ENCODE measurements around the gene CEBPG. TPM values are rescaled to one million over a fixed set of nuclear protein-coding genes. Genes with fewer than 3 reads are reported as not detected.

Gene CEBPG
- total and polyA plus RNA-seq, 7 experiments from 2014 or later: 7.8 to 22.4 (median 17.7) TPM

DNA sequence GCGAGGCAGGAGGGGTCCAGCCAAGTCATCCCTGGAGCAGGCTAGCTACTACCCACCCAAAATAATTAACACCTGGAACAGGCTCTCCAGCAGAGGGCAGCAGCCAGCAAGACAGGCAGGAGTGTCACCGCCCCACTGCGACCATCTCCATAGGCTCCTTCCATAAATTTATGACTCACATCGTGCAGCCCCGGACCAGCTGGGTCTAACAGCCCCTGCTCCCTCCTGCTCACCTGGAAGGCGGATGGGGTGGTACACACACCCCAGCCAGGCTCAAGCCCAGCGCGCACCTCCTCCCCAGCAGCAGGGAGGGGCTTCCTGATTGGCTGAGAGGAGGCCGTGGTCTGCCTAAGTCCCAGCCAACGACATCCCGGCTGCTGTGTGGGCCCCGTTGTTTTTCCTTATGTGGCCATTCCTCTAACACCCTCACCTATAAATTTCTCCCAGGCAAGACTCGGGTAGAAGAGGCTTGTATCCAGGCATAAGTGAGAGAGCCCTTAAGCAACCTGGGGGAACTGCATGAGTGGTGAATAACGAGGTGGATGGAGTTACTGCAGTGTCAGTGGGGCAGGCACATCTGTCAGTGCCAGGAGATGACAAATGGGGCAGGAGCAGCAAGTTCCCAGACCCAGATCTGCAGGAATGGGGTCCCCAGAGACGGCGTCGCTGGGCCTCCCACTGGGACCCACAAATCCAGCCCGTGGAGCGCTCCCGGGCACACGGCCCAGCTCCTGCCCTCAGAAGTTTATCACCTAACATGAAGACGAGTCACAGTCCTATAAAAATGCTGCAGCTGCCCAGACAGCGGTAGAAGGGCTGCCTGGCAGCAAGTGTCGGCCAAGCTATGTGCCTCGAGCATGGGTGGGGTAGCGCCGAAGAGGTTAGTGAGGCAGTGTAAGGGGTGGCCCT lies 43.1 kb downstream of the CEBPG start:
- intact Hi-C loops (cut with micrococcal nuclease): loop anchor here (5.0 kb wide), 2 partner anchors 106 to 356 kb away; partner anchors contain the start of gene PEPD (in 1 of the 2)
- peak overlapping the region in 3 of 9 donors; percentile 8 to 38 (median 36) for H3K27ac Mint-ChIP-seq
- Histone ChIP-seq H3K36me3 (ENCODE audit: control insufficient read depth in 2 of 3, insufficient read depth in 3 of 3, low read length in 3 of 3) (peaks cover 0 to 4% (median 0%) of the 10 kb centered on the region in 3 experiments), H3K4me3 (ENCODE audit: low read length) (peak overlapping the region; percentile 21), H3K27ac (ENCODE audit: low read depth, low read length) (no peak overlapping the region), H3K4me1 (ENCODE audit: control insufficient read depth in 2 of 2, insufficient read depth in 2 of 2, low read length in 2 of 2) (no peaks in the 10 kb centered on the region), H3K9me3 (ENCODE audit: control insufficient read depth in 2 of 3, low read length in 3 of 3) (no peaks in the 10 kb centered on the region), H3K27me3 (ENCODE audit: control insufficient read depth in 2 of 2, insufficient read depth in 2 of 2, low read length in 2 of 2) (no peaks in the 10 kb centered on the region)
- POLR2A ChIA-PET: interaction anchor here (0.8 kb wide), 1 partner anchor 14 kb away, joined by 3 read pairs; no protein-coding TSS in a partner anchor
- H3K4me3 Mint-ChIP-seq: peak overlapping the region; percentile 61 to 80 (median 72)
- H3K4me1 Mint-ChIP-seq: peaks cover 2 to 9% (median 8%) of the 10 kb centered on the region in 7 donors
- ATAC-seq (peak; percentile 81), DNase-seq (peak; percentile 31 to 64 (median 53))
- no peaks in the 10 kb centered on the region for H3K36me3 Mint-ChIP-seq
- H3K9me3 Mint-ChIP-seq: no peaks in the 10 kb centered on the region
- CTCF ChIA-PET: interaction anchor here (0.6 to 1.6 kb wide), 7 partner anchors 10 to 767 kb away, joined by 3 to 5 read pairs (median 4); no protein-coding TSS in a partner anchor
- H3K27me3 Mint-ChIP-seq: no peaks in the 10 kb centered on the region

DNA sequence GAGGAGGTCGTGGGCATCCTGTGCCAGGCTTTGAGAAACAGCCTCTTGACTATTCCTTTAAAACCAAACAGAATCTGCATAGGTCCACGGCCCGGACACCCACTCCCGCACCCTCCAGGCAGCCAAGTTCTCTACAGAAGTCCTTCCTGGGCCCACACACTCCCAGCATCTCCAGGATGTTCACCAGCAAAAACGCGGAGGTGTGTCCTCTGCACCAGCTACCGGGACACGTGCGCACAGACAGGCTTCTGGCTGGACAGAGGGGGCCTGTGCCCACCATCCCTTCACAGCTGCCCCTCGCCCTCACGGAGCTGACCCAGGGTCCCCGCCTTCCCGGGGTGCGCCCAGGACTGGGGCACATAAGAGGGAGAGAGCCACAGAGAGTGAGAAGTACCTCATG lies 44.2 kb downstream of the CEBPG start:
- CTCF ChIA-PET: interaction anchor here (1.2 kb wide), 1 partner anchor 273 kb away, joined by 4 read pairs; no protein-coding TSS in a partner anchor
- Histone ChIP-seq H3K9me3 (ENCODE audit: control insufficient read depth in 2 of 3, low read length in 3 of 3) (no peaks in the 10 kb centered on the region), H3K27ac (ENCODE audit: low read depth, low read length) (no peak overlapping the region), H3K4me3 (ENCODE audit: low read length) (no peak overlapping the region), H3K27me3 (ENCODE audit: control insufficient read depth in 2 of 2, insufficient read depth in 2 of 2, low read length in 2 of 2) (no peaks in the 10 kb centered on the region), H3K36me3 (ENCODE audit: control insufficient read depth in 2 of 3, insufficient read depth in 3 of 3, low read length in 3 of 3) (no peaks in the 10 kb centered on the region), H3K4me1 (ENCODE audit: control insufficient read depth in 2 of 2, insufficient read depth in 2 of 2, low read length in 2 of 2) (no peaks in the 10 kb centered on the region)
- no peak overlapping the region for H3K27ac Mint-ChIP-seq
- peaks cover 2 to 9% (median 8%) of the 10 kb centered on the region in 7 donors for H3K4me1 Mint-ChIP-seq
- POLR2A ChIA-PET: no interaction called here
- intact Hi-C loops (cut with micrococcal nuclease): loop anchor here (5.0 kb wide), 2 partner anchors 105 to 355 kb away; partner anchors contain the start of gene PEPD (in 1 of the 2)
- no peaks in the 10 kb centered on the region for H3K36me3 Mint-ChIP-seq
- no peaks in the 10 kb centered on the region for H3K9me3 Mint-ChIP-seq
- no peak for DNase-seq
- no peaks in the 10 kb centered on the region for H3K27me3 Mint-ChIP-seq
- H3K4me3 Mint-ChIP-seq: no peak overlapping the region
- no peak for ATAC-seq

DNA sequence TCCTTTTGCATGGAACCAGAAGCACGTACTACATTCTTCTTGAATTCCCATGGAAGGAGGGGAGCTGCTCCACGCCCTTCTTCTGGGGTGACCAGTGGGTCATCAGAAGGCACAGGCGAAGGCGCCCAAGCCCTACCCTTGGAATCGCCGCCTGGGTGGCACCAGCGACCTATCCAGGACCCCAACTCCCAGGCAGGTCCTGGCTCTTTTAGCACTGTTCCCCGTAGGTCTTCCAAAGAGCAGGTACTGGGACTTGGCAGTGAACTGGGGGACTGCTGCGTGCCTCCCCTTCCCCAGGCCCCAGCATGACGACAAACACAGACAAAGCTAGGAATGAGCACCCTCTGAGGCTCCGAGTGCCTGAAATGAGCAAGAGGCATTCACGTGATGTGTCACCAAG lies 45.0 kb downstream of the CEBPG start:
- H3K27me3 ChIP-seq (ENCODE audit: control insufficient read depth in 2 of 2, insufficient read depth in 2 of 2, low read length in 2 of 2): no peaks in the 10 kb centered on the region
- H3K4me1 ChIP-seq (ENCODE audit: control insufficient read depth in 2 of 2, insufficient read depth in 2 of 2, low read length in 2 of 2): no peaks in the 10 kb centered on the region
- H3K9me3 ChIP-seq (ENCODE audit: control insufficient read depth in 2 of 3, low read length in 3 of 3): no peaks in the 10 kb centered on the region
- Mint-ChIP-seq H3K27ac (no peak overlapping the region), H3K4me1 (peaks cover 2 to 9% (median 8%) of the 10 kb centered on the region in 7 donors), H3K9me3 (no peaks in the 10 kb centered on the region), H3K27me3 (no peaks in the 10 kb centered on the region), H3K36me3 (no peaks in the 10 kb centered on the region), H3K4me3 (no peak overlapping the region)
- no peak overlapping the region for H3K4me3 ChIP-seq (ENCODE audit: low read length)
- intact Hi-C loops (cut with micrococcal nuclease): loop anchor here (5.0 kb wide), 2 partner anchors 104 to 354 kb away; partner anchors contain the start of gene PEPD (in 1 of the 2)
- no peak for DNase-seq
- H3K36me3 ChIP-seq (ENCODE audit: control insufficient read depth in 2 of 3, insufficient read depth in 3 of 3, low read length in 3 of 3): no peaks in the 10 kb centered on the region
- POLR2A ChIA-PET: no interaction called here
- H3K27ac ChIP-seq (ENCODE audit: low read depth, low read length): no peak overlapping the region
- ATAC-seq: no peak
- CTCF ChIA-PET: interaction anchor here (0.7 to 1.3 kb wide), 2 partner anchors 14 kb away, joined by 3 to 4 read pairs; no protein-coding TSS in a partner anchor

DNA sequence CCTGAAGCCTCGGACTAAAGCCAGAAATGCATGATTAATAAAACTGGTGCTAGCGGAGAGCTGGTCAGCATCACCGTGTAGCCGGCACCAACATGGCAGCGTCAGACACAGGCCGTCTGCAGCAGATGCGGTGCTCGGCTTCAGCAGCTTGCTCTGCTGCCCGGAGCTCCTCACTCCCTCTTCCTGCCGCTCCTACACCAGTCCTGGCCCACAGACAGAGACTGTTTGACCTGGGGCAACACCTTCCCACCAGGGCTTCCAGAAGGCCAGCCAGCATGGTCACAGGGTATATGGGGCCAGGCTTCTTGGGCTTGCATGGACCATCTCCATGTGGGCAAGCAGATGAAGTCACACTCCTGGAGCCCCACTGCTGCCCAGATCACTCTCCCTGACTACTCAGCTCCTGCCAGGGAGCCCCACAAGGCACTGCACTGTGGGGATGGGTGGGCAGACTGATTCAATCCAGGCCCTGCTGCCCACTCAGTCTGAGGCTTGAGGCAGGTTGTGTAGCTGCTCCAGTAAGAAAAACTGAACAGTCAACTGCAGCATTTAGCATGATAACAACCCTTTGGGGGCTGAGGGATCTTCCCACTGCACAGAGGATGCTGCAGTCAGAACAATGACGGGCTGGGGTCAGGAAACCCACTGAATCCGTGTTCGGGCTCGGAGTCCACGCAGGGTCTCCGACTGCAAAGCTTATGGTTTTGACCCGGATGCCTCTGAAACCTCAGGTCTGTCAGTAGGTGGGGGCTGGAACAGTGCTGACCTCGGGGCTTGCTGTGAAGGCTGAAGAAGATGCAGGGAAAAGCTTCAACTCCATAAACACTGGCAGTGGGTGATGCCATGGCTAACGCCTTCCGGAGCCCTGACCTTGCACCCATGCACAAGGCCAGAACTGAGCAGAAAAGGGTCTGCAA lies 45.6 kb downstream of the CEBPG start:
- Histone ChIP-seq H3K4me1 (ENCODE audit: control insufficient read depth in 2 of 2, insufficient read depth in 2 of 2, low read length in 2 of 2) (no peaks in the 10 kb centered on the region), H3K27me3 (ENCODE audit: control insufficient read depth in 2 of 2, insufficient read depth in 2 of 2, low read length in 2 of 2) (no peaks in the 10 kb centered on the region), H3K36me3 (ENCODE audit: control insufficient read depth in 2 of 3, insufficient read depth in 3 of 3, low read length in 3 of 3) (no peaks in the 10 kb centered on the region), H3K4me3 (ENCODE audit: low read length) (no peak overlapping the region), H3K9me3 (ENCODE audit: control insufficient read depth in 2 of 3, low read length in 3 of 3) (no peaks in the 10 kb centered on the region), H3K27ac (ENCODE audit: low read depth, low read length) (no peak overlapping the region)
- CTCF ChIA-PET: interaction anchor here (0.7 to 1.3 kb wide), 2 partner anchors 13 to 14 kb away, joined by 3 to 4 read pairs; no protein-coding TSS in a partner anchor
- no peaks in the 10 kb centered on the region for H3K36me3 Mint-ChIP-seq
- peaks cover 2 to 9% (median 8%) of the 10 kb centered on the region in 7 donors for H3K4me1 Mint-ChIP-seq
- DNase-seq: no peak
- H3K4me3 Mint-ChIP-seq: no peak overlapping the region
- H3K27ac Mint-ChIP-seq: no peak overlapping the region
- H3K27me3 Mint-ChIP-seq: no peaks in the 10 kb centered on the region
- no peaks in the 10 kb centered on the region for H3K9me3 Mint-ChIP-seq
- no peak for ATAC-seq
- intact Hi-C loops (cut with micrococcal nuclease): loop anchor here (5.0 kb wide), 2 partner anchors 103 to 353 kb away; partner anchors contain the start of gene PEPD (in 1 of the 2)
- POLR2A ChIA-PET: no interaction called here

DNA sequence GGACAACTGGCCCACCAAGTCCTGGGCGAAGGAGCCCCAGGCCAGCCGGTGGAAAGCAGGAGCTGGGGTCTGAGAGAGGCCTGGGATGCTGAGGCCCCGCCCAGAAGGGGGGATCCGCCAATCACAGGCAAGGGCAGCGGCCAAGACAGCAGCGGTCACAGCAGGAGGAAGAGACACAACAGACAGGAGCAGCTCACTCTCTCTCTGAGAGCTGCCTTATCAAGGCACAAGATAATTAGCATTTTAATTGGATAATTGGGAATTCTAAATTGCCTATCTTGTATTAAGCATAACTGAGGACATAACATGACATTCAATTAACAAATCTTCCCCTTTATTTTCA lies 46.2 kb downstream of the CEBPG start:
- Histone ChIP-seq H3K9me3 (ENCODE audit: control insufficient read depth in 2 of 3, low read length in 3 of 3) (no peaks in the 10 kb centered on the region), H3K4me3 (ENCODE audit: low read length) (no peak overlapping the region), H3K27ac (ENCODE audit: low read depth, low read length) (no peak overlapping the region), H3K27me3 (ENCODE audit: control insufficient read depth in 2 of 2, insufficient read depth in 2 of 2, low read length in 2 of 2) (no peaks in the 10 kb centered on the region), H3K4me1 (ENCODE audit: control insufficient read depth in 2 of 2, insufficient read depth in 2 of 2, low read length in 2 of 2) (no peaks in the 10 kb centered on the region), H3K36me3 (ENCODE audit: control insufficient read depth in 2 of 3, insufficient read depth in 3 of 3, low read length in 3 of 3) (no peaks in the 10 kb centered on the region)
- Mint-ChIP-seq H3K36me3 (peaks cover 0 to 5% (median 0%) of the 10 kb centered on the region in 5 donors), H3K9me3 (peaks cover 0 to 3% (median 0%) of the 10 kb centered on the region in 11 donors), H3K4me3 (no peak overlapping the region), H3K27me3 (no peaks in the 10 kb centered on the region), H3K27ac (no peak overlapping the region), H3K4me1 (peaks cover 2 to 9% (median 8%) of the 10 kb centered on the region in 7 donors)
- ChIA-PET CTCF (interaction anchor here (0.6 to 1.3 kb wide), 2 partner anchors 13 to 70 kb away, joined by 4 to 6 read pairs; no protein-coding TSS in a partner anchor), POLR2A (no interaction called here)
- no peak for DNase-seq
- intact Hi-C loops (cut with micrococcal nuclease): loop anchor here (5.0 kb wide), 2 partner anchors 103 to 353 kb away; partner anchors contain the start of gene PEPD (in 1 of the 2)
- no peak for ATAC-seq

DNA sequence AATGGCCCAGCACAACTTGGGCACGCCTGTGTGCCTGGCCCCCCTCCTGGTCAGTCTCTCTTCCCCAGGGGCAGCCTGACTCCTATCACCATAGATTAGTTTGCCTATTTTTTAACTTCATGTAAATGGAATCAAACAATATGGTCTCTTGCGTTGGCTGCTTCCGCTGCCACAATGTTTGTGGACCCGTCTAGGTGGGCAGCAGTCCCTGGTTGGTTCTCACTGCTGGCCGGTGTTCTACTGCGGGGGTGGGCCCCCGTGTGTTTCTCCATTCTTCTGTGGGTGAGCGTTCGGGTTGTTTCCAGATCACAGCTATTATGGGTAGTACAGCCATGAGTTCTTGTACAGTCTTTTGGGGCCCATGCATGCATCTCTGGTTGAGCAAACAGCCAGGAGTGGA lies 47.3 kb downstream of the CEBPG start:
- Histone ChIP-seq H3K27ac (ENCODE audit: low read depth, low read length) (no peak overlapping the region), H3K9me3 (ENCODE audit: control insufficient read depth in 2 of 3, low read length in 3 of 3) (no peaks in the 10 kb centered on the region), H3K36me3 (ENCODE audit: control insufficient read depth in 2 of 3, insufficient read depth in 3 of 3, low read length in 3 of 3) (no peaks in the 10 kb centered on the region), H3K4me1 (ENCODE audit: control insufficient read depth in 2 of 2, insufficient read depth in 2 of 2, low read length in 2 of 2) (no peaks in the 10 kb centered on the region), H3K27me3 (ENCODE audit: control insufficient read depth in 2 of 2, insufficient read depth in 2 of 2, low read length in 2 of 2) (no peaks in the 10 kb centered on the region), H3K4me3 (ENCODE audit: low read length) (no peak overlapping the region)
- DNase-seq: no peak
- POLR2A ChIA-PET: no interaction called here
- H3K36me3 Mint-ChIP-seq: peaks cover 0 to 6% (median 0%) of the 10 kb centered on the region in 5 donors
- H3K4me1 Mint-ChIP-seq: peaks cover 2 to 9% (median 8%) of the 10 kb centered on the region in 7 donors
- ATAC-seq: no peak
- intact Hi-C loops (cut with micrococcal nuclease): no loop called here
- no peak overlapping the region for H3K27ac Mint-ChIP-seq
- no peak overlapping the region for H3K4me3 Mint-ChIP-seq
- CTCF ChIA-PET: interaction anchor here (0.6 kb wide), 1 partner anchor 26 kb away, joined by 3 read pairs; no protein-coding TSS in a partner anchor
- H3K9me3 Mint-ChIP-seq: peaks cover 0 to 4% (median 0%) of the 10 kb centered on the region in 11 donors
- no peaks in the 10 kb centered on the region for H3K27me3 Mint-ChIP-seq

Data from naive thymus-derived CD4-positive, alpha-beta T cell (primary cell).